Ramos (cell line): ENCODE results near the gene NPHP1.
"Not testable (repeated sequence)": the region's sequence is repeated elsewhere in the genome, so short reads cannot be mapped to it uniquely, and the experiment has no call there.

Experiments used
- in situ Hi-C: fragments of 300-500 bp; cut with MboI; formaldehyde crosslinking; loops from one replicate; pipeline ENCODE4 v1.14.3; 2022; ENCODE audit warnings: low sequenced_read_pairs; ENCODE audit not compliant: unreplicated experiment

The NPHP1 gene

GRCh38 chr2:110205660-110206455 is 1.0 kb upstream of the NPHP1 start:
- in situ Hi-C loops, result no loop called here

GRCh38 chr2:110198016-110198415 is 6.8 kb downstream of the NPHP1 start:
- in situ Hi-C loops, result no loop called here

GRCh38 chr2:110197452-110197851 is 7.4 kb downstream of the NPHP1 start:
- in situ Hi-C loops, result no loop called here

DNA sequence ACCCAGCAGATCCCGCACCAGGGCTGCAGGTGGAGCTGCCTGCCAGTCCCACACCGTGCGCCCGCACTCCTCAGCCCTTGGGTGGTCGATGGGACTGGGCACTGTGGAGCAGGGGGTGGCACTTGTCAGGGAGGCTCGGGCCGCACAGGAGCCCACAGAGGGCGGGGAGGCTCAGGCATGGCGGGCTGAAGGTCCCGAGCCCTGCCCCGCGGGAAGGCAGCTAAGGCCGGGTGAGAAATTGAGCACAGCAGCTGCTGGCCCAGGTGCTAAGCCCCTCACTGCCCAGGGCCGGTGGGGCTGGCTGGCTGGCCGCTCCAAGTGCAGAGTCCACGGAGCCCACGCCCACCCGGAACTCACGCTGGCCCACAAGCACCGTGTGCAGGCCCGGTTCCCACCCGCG is 14.6 kb downstream of the NPHP1 start:
- in situ Hi-C loops, result not testable (repeated sequence)

GRCh38 chr2:110182449-110182848 is 22.4 kb downstream of the NPHP1 start:
- in situ Hi-C loops, result no loop called here

DNA sequence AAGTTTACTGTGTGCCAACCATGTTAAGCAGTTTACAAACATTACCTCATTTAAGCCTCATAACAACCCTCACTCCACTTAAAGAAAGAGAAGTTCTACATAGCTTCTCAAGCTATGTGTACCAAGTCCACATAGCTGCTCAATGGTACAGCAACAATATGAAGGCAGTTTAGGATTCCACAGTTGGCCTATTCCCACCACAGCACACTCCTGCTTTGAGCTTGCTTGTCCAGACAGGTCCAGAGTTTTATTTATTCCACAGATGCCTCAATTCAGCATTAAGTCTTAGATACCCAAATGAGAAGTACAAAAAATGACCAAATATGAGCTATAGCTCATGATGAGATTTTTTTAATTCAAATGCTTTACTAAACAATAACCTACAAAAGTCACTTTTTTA is 24.8 kb downstream of the NPHP1 start:
- in situ Hi-C loops, result no loop called here

- in situ Hi-C loops, result no loop called here
Observed at GRCh38 chr2:110173523-110173922, 31.3 kb downstream of the NPHP1 start.

- in situ Hi-C loops, result no loop called here
Observed at GRCh38 chr2:110172506-110172905, 32.3 kb downstream of the NPHP1 start.

DNA sequence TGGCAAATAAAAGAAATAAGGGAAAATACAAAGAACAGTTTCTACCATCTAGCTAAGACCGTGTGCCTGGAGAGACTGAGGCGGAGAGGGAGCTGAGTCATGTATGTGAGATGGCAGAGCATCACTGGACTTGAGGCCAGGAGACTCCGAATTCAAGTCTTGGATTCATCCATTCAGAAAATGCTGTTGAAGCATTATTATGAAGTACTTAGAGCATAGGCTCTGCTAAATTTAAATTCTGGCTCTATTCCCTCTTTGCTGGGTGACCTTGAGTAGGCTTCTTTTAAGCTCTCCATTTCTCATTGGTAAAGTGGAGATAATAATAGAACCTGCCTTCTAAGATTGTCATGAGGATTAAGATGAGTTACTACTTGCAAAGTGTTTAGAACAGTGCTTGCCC is 34.7 kb downstream of the NPHP1 start:
- in situ Hi-C loops, result no loop called here

DNA sequence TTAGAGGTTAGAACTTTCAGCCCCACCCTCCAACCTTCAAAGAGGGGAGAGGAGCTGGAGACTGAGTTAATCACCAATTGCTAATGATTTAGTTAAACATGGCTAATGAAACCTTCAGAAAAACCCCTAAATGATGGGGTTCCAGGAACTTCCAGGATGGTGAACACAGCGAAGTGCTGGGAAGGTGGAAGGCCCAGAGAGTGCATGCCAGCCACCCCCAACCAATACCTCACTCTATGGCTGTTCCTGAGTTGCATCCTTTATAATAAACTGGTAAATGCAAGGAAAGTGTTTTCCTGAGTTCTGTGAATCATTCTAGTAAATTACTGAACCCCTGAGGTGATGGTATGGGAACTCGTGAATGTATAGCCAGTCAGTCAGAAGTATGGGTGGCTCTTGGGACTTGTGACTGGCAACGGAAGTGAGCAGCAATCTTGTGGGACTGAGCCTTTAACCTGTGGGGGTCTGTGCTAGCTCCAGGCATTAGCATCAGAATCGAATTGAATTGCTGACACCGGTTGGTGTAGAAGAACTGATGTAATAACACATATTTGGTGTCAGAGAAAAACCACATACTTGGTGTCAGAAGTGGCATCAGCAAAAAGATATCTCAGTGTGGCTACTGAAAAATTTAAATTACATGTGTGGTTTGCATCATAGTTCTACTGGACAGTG is 37.4 kb downstream of the NPHP1 start:
- in situ Hi-C loops, result no loop called here

GRCh38 chr2:110166266-110166665 is 38.5 kb downstream of the NPHP1 start:
- in situ Hi-C loops, result no loop called here

- in situ Hi-C loops, result no loop called here
Observed at GRCh38 chr2:110157153-110157793, 47.5 kb downstream of the NPHP1 start.

DNA sequence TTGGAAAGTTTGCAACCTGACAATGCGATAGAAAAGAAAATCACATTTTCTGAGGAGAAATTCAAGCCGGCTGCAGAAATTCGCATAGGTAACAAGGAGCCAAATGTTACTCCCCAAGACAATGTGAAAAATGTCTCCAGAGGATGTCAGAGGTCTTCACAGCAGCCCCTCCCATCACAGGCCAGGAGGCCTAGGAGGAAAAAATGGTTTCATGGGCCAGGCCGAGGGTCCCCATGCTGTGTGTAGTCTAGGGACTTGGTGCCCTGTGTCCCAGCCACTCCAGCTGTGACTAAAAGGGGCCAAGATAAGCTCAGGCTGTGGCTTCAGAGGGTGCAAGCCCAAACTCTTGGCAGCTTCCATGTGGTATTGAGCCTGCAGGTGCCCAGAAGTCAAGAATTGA is 50.0 kb downstream of the NPHP1 start:
- in situ Hi-C loops, result not testable (repeated sequence)

GRCh38 chr2:110154188-110154587 is 50.6 kb downstream of the NPHP1 start:
- in situ Hi-C loops, result not testable (repeated sequence)

DNA sequence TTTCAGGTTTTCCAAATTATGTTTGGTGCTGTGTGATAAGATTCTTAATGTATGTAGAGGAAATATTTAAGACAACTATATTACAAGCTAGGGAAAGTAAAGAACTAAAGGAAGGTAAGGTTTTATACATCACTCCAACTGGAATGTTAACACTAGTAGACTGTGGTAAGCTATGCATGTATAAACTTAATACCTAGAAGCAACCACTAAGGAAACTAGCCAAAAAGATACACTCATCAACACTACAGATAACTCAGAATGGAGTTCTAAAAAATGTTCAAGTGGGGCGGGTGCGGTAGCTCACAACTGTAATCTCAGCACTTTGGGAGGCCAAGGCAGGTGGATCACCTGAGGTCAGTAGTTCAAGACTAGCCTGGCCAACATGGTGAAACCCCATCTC is 51.4 kb downstream of the NPHP1 start:
- in situ Hi-C loops, result no loop called here

- in situ Hi-C loops, result no loop called here
Observed at GRCh38 chr2:110152943-110153342, 51.9 kb downstream of the NPHP1 start.

DNA sequence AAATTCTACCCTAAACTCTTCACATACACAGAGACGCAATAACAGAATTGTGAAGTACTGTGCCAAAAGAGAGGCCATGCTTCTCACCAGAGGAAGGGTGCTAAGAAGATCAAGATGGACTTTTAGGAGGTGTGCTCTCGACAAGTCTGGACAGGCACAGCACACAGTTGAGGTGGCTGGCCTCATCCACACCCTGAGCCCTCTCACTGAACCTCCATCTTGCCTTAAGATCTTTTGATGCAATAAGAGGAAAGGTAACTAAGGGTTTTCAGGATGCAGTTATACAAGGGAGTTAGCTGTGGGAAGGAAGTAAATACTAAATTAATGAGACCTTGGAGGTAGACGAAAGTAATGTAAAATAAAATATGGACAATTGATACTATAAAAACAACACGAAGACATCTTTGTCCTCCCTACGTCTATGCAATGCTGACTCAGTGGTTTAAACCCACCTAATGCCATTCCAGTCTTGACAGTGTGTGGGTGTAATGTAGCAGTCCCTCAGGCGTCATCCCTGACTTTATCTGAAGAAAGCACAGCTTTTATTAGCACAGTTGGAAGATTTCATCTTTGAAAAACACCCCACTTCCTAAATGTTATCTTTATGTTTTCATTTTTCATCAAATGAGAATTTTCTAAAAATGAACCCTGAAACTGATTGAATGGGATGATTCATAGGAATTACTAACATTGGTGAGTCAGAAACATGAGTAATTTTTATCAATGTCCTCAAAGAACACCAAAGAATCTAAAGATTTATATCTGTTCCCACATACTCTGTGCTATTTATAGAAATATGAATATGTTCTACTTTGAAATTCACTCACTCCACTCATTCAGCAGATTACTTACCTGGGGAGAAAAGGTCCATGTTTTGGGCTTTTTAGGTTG is 55.2 kb downstream of the NPHP1 start:
- in situ Hi-C loops, result no loop called here

- in situ Hi-C loops, result no loop called here
Observed at GRCh38 chr2:110146945-110147332, 57.9 kb downstream of the NPHP1 start.

- in situ Hi-C loops, result no loop called here
Observed at GRCh38 chr2:110146183-110146944, 58.4 kb downstream of the NPHP1 start.

- in situ Hi-C loops, result no loop called here
Observed at GRCh38 chr2:110143982-110144381, 60.8 kb downstream of the NPHP1 start.
